A673 (cell line): ENCODE data around the gene MFSD2A.

ENCODE experiments used
- CTCF ChIP-seq: fragments of 300-800, 200-600 bp; sonication (generic); conservative IDR thresholded peaks from 2 replicates; pipeline ENCODE4 v1.5.1; 2017; ENCODE audit warnings: low read depth, mild to moderate bottlenecking, antibody characterized with exemption, low read length, moderate library complexity, mixed read lengths
- EZH2 ChIP-seq: fragments of 200-600 bp; sonication (generic); IDR thresholded peaks from 2 replicates; pipeline ENCODE4 v1.6.1; 2017; ENCODE audit warnings: borderline replicate concordance, low read depth, mild to moderate bottlenecking, mixed read lengths, antibody characterized with exemption, low read length; ENCODE audit not compliant: poor library complexity, severe bottlenecking

- TF ChIP-seq CTCF (no peak), EZH2 (no peak)
These were observed 14.8 kb downstream of the MFSD2A start for GRCh38 chr1:39969531-39970270.
